T follicular helper cell (primary cell): ENCODE measurements around the gene SERPING1.

Experiments used
- DNase-seq: peaks from one replicate; pipeline ENCODE4 v3.0.0-alpha.2; 2020; ENCODE audit warnings: low read depth

Gene SERPING1

GRCh38 chr11:57638005-57638781 lies 40.7 kb downstream of the SERPING1 start:
- no peak for DNase-seq

- DNase-seq, result no peak
Measured at GRCh38 chr11:57638811-57639320, 41.4 kb downstream of the SERPING1 start.

- DNase-seq, result no peak
Measured at GRCh38 chr11:57639321-57640067, 42.0 kb downstream of the SERPING1 start.

DNA sequence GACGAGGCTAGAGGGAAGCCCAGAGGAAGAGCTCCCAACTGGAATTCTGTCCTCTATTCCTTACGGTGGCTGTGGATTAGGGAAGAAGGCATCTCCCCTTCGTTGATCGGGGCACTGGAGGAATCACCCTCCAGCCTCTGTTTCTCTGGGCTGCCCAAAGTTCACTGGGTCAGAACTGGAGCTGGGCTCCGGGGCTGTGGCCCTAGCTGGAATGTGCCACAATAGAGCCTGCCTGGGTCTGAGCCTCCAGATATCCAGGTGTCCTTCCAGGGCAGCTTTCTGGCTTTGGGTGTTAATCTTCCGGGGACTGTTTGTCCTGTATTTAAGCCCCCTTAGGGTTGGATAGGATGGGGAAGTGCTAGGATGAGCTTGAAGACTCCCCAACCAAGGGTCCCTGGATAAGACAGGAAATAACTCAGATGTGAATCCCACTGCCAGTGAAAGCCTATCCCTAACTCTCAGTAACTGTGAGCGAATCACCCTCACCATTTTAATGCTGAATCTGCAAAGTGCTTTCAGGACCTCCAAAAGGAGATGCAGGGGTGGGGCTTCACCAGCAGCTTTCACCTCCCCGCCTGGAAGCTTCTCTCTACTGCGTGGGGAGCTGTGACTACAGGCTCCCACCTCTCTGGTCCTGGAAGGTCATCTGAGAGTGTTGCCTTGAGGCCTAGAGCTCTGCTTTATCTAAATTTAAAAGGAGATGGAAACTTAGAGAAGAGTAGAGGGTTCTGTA lies 42.7 kb downstream of the SERPING1 start:
- DNase-seq, result no peak

DNA sequence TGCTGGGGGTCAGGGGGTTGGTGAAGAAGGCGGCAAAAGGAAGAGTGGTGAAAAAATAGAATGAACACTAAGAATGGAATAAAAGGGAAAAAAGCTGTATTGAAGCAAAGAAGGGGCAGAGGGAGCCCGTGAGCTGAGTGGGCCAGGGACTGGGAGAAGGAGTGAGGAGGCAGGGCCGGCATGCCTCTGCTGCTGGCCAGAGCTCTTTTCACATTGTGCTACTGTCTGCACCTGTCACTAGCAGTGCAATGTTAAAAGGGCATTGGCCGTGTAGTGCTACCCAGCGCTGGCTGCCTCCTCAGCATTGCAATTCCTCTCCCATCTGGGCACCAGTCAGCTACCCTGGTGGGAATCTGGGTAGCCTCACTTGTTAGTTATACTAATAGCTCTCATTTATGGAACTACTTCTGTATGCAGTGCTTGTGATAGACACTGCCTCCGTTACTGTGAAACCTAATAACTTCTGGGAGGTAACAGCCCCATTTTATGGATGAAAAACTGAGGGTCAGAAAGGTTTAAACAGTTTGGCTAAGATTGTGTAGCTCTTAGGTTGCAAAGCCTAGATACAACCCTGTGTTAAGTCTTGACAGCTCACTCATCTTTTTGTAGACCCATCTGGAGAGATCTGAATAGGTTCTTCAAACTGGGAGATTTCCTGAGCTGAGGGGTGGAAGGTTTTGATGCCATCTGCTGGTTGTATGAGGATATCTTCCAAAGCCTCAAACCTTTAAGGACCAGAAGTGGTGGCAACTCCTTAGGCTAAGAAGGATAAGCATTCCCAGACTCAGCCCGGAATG lies 43.7 kb downstream of the SERPING1 start:
- no peak for DNase-seq

- no peak for DNase-seq
Measured at GRCh38 chr11:57643802-57644201, 46.3 kb downstream of the SERPING1 start.

- DNase-seq, result peak; percentile 81
Measured at GRCh38 chr11:57644748-57645688, 47.5 kb downstream of the SERPING1 start.

- no peak for DNase-seq
Measured at GRCh38 chr11:57645689-57646085, 48.2 kb downstream of the SERPING1 start.

DNA sequence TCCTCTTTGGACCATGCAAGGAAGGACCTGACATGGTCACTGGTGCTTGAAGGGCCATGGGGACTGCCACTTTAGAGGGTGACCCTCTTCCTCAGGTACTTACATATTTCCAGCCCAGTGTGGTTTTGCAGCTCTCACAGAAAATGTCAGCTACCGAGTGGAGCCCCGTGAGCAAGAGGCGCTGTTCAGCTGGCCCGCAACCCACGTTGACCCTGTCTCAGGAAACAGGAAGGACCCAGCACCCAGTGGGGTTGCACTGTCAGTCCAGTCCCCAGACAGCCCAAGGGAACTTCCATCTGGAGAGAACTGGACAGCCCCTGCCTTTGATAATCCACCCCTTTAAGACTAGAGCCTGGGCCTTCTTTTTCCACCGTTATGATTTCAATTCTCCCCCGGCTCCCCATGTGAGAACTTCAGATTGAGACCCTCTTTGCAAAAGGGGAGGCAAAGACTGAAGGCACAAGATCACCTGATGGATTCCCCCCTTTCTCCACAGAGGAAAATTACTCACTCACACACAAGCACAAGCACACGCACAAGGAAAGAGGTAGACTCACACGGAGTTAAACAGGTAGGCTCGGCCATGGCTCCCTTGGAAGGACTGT lies 48.8 kb downstream of the SERPING1 start:
- no peak for DNase-seq

DNA sequence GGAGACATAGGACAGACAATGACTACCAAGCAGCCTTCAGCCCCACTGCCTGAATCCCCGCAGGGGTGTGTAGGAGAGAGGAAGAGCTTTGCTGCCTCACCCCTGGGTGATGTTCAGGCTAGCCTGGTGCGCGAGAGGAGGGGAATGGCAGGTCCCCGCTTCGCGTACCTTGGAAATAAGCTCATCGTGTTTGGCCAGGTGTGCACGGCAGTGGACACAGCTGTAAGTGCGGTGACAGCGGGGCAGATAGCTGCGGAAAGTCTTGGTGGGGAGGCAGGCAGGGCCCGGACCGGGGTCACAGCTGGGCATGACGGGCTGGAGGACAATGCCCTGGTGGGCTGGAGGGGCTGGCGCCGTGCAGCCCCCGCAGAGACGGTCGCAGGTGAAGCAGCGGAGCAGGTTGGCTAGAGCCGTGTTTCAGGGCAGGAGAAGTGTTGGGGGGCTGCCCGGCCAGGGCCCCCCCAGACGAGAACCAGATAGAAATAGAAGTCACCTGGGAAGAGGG lies 49.4 kb downstream of the SERPING1 start:
- no peak for DNase-seq

DNA sequence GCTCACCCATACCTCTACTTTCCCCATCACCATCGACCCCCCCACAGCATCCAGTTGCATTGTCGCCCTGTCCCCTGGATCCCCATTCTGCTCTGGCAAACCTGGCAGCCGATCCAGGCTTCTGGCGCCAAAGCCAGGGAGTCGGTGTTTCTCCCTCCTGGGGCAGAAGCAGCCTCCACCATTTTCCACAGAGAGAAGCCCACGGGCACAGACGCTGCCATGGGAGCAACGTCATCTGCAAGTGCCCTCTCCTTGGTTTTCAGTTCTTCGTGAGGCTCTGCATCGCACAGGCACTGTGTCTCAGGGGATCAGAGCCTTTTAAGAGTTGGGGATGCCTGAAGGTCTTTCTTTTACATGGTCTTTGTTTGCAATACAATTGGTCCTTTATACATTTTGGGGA lies 49.9 kb downstream of the SERPING1 start:
- no peak for DNase-seq

GRCh38 chr11:57647960-57648800 lies 50.7 kb downstream of the SERPING1 start:
- DNase-seq, result no peak

GRCh38 chr11:57648801-57649735 lies 51.6 kb downstream of the SERPING1 start:
- no peak for DNase-seq

- peak; percentile 66 for DNase-seq
Measured at GRCh38 chr11:57649826-57650738, 52.6 kb downstream of the SERPING1 start, which contains the start of gene YPEL4. TSS of gene YPEL4 (minus strand) at chr11:57649912. CDS start at chr11:57647107, 2,805 bp downstream.

DNA sequence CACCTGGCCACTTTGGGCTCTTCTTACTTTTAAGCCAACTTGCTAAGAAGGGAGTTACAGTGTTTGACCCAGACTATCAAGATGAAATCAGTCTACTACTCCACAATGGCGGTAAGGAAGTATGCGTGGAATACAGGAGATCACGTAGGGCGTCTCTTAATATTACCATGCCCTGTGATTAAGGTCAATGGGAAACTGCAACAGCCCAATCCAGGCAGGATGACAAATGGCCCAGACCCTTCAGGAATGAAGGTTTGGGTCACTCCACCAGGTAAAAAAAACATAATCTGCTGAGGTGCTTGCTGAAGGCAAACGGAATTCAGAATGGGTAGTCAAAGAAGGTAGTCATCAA lies 53.2 kb downstream of the SERPING1 start:
- DNase-seq, result no peak

DNA sequence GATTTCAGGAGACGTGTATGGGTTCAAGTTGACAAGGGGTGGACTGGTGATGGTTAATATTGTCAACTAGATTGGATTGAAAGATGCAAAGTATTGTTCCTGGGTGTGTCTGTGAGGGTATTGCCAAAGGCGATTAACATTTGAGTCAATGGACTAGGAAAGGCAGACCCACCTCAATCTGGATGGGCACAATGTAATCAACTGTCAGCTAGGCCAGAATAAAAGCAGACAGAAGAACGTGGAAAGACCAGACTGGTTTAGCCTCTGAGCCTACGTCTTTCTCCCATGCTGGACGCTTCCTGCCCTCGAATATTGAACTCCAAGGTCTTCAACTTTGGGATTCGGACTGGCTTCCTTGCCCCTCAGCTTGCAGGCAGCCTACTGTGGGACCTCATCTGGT lies 53.9 kb downstream of the SERPING1 start:
- no peak for DNase-seq

GRCh38 chr11:57652230-57652629 lies 54.7 kb downstream of the SERPING1 start:
- peak; percentile 42 for DNase-seq
